Measurements from ENCODE around the gene PGAM5. TPM values are rescaled to one million over a fixed set of nuclear protein-coding genes. Genes with fewer than 3 reads are reported as not detected.
A peak's percentile ranks its signal among the peaks of the same experiment; 100 is the strongest.
"Not testable (repeated sequence)": the region's sequence is repeated elsewhere in the genome, so short reads cannot be mapped to it uniquely, and the experiment has no call there.

The PGAM5 gene
- total and polyA plus RNA-seq, 4 donors = 6.6 to 17.3 (median 10.3) TPM

GRCh38 chr12:132685400-132685799 lies 25.2 kb upstream of the PGAM5 start:
- H3K9me3 ChIP-seq (ENCODE audit: control insufficient read depth, low read length) = no peaks in the 10 kb centered on the region

GRCh38 chr12:132686825-132687210 lies 23.8 kb upstream of the PGAM5 start:
- ATAC-seq (ENCODE audit: low FRiP score) (peak; percentile 12), DNase-seq (no peak)
- no peaks in the 10 kb centered on the region for H3K27me3 ChIP-seq (ENCODE audit: control insufficient read depth in 1 of 2, insufficient read depth in 2 of 2, low read length in 1 of 2)
- peak overlapping the region; percentile 55 to 98 for H3K4me3 ChIP-seq (ENCODE audit: low read length in 2 of 2)
- intact Hi-C loops (cut with DNase I) = loop anchor here in 1 of 2 donors (2.0 kb wide), 1 partner anchor 24 kb away; the partner anchor contains the start of gene PGAM5
- H3K9me3 ChIP-seq (ENCODE audit: control insufficient read depth, low read length) = no peaks in the 10 kb centered on the region
- H3K4me1 ChIP-seq (ENCODE audit: control insufficient read depth in 1 of 2, insufficient read depth in 2 of 2, low read length in 2 of 2) = no peaks in the 10 kb centered on the region
- WGBS, 2 donors = 0 to 1% methylated on average over 32 to 55 of the region's 55 CpGs
- H3K36me3 ChIP-seq (ENCODE audit: control insufficient read depth in 1 of 2, insufficient read depth in 2 of 2, low read length in 1 of 2) = no peaks in the 10 kb centered on the region
- peak overlapping the region in 1 of 2 donors; percentile 24 for H3K27ac ChIP-seq (ENCODE audit: low read depth in 1 of 2, low read length in 2 of 2)

More at GRCh38 chr12:132685400-132685799, 25.2 kb upstream of the PGAM5 start:
- H3K4me1 ChIP-seq (ENCODE audit: control insufficient read depth in 1 of 2, insufficient read depth in 2 of 2, low read length in 2 of 2) = no peaks in the 10 kb centered on the region
- DNase-seq (no peak), ATAC-seq (ENCODE audit: low FRiP score) (no peak)
- intact Hi-C loops (cut with DNase I) = no loop called here
- no peak overlapping the region for H3K27ac ChIP-seq (ENCODE audit: low read depth in 1 of 2, low read length in 2 of 2)
- H3K36me3 ChIP-seq (ENCODE audit: control insufficient read depth in 1 of 2, insufficient read depth in 2 of 2, low read length in 1 of 2) = no peaks in the 10 kb centered on the region
- 72 to 81% methylated on average over 5 of the region's 5 CpGs for WGBS, 2 donors
- H3K4me3 ChIP-seq (ENCODE audit: low read length in 2 of 2) = no peak overlapping the region
- H3K27me3 ChIP-seq (ENCODE audit: control insufficient read depth in 1 of 2, insufficient read depth in 2 of 2, low read length in 1 of 2) = no peaks in the 10 kb centered on the region

GRCh38 chr12:132687211-132688164 lies 23.2 kb upstream of the PGAM5 start, which contains the start of the genes POLE and PXMP2:
Gene POLE (minus strand): TSS chr12:132687342. CDS start chr12:132687315, 27 bp downstream.
Gene PXMP2 (plus strand): TSS chr12:132687587. CDS start chr12:132687671, 84 bp downstream.
- WGBS, 2 donors = 0% methylated on average over 101 to 134 of the region's 134 CpGs
- no peaks in the 10 kb centered on the region for H3K36me3 ChIP-seq (ENCODE audit: control insufficient read depth in 1 of 2, insufficient read depth in 2 of 2, low read length in 1 of 2)
- DNase-seq (peak; percentile 97 to 98), ATAC-seq (ENCODE audit: low FRiP score) (peak; percentile 100)
- peak within 1 kb of the TSS; percentile 98 for H3K4me3 ChIP-seq (ENCODE audit: low read length in 2 of 2)
- intact Hi-C loops (cut with DNase I) = loop anchor here in 1 of 2 donors (2.0 kb wide), 1 partner anchor 23 kb away; the partner anchor contains the start of gene PGAM5
- H3K27ac ChIP-seq (ENCODE audit: low read depth in 1 of 2, low read length in 2 of 2) = peak within 1 kb of the TSS in 1 of 2 donors; percentile 24
- no peaks in the 10 kb centered on the region for H3K4me1 ChIP-seq (ENCODE audit: control insufficient read depth in 1 of 2, insufficient read depth in 2 of 2, low read length in 2 of 2)
- no peaks in the 10 kb centered on the region for H3K9me3 ChIP-seq (ENCODE audit: control insufficient read depth, low read length)
- H3K27me3 ChIP-seq (ENCODE audit: control insufficient read depth in 1 of 2, insufficient read depth in 2 of 2, low read length in 1 of 2) = no peaks in the 10 kb centered on the region

- WGBS, 2 donors = 66 to 72% methylated on average over 18 of the region's 18 CpGs
- H3K36me3 ChIP-seq (ENCODE audit: control insufficient read depth in 1 of 2, insufficient read depth in 2 of 2, low read length in 1 of 2) = no peaks in the 10 kb centered on the region
- no peak overlapping the region for H3K27ac ChIP-seq (ENCODE audit: low read depth in 1 of 2, low read length in 2 of 2)
- no peaks in the 10 kb centered on the region for H3K27me3 ChIP-seq (ENCODE audit: control insufficient read depth in 1 of 2, insufficient read depth in 2 of 2, low read length in 1 of 2)
- no peaks in the 10 kb centered on the region for H3K4me1 ChIP-seq (ENCODE audit: control insufficient read depth in 1 of 2, insufficient read depth in 2 of 2, low read length in 2 of 2)
- intact Hi-C loops (cut with DNase I) = no loop called here
- H3K9me3 ChIP-seq (ENCODE audit: control insufficient read depth, low read length) = no peaks in the 10 kb centered on the region
- ATAC-seq (ENCODE audit: low FRiP score) (no peak), DNase-seq (no peak)
- H3K4me3 ChIP-seq (ENCODE audit: low read length in 2 of 2) = no peak overlapping the region
Observed at GRCh38 chr12:132689227-132689626, 21.4 kb upstream of the PGAM5 start.

DNA sequence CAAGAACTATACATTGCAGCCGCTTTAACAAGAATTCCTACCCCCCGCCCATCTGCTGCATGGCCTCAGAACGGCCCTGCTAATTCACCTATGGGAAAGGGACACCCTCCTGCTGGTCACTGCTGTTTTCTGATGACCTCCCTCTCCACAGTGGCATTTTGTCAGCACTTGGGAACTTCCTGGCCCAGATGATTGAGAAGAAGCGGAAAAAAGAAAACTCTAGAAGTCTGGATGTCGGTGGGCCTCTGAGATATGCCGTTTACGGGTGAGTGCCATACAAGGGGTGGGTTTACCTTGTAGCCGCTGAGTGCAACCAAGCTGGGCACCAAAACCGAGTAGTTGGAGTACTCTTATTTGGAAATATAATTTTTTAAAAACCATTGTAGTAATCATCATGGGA lies 20.5 kb upstream of the PGAM5 start:
- Histone ChIP-seq H3K9me3 (ENCODE audit: control insufficient read depth, low read length) (no peaks in the 10 kb centered on the region), H3K27ac (ENCODE audit: low read depth in 1 of 2, low read length in 2 of 2) (no peak overlapping the region), H3K27me3 (ENCODE audit: control insufficient read depth in 1 of 2, insufficient read depth in 2 of 2, low read length in 1 of 2) (no peaks in the 10 kb centered on the region), H3K4me3 (ENCODE audit: low read length in 2 of 2) (no peak overlapping the region), H3K36me3 (ENCODE audit: control insufficient read depth in 1 of 2, insufficient read depth in 2 of 2, low read length in 1 of 2) (no peaks in the 10 kb centered on the region), H3K4me1 (ENCODE audit: control insufficient read depth in 1 of 2, insufficient read depth in 2 of 2, low read length in 2 of 2) (no peaks in the 10 kb centered on the region)
- intact Hi-C loops (cut with DNase I) = no loop called here
- no peak for ATAC-seq (ENCODE audit: low FRiP score)
- no peak for DNase-seq
- WGBS, 2 donors = 95 to 96% methylated on average over 9 of the region's 9 CpGs

DNA sequence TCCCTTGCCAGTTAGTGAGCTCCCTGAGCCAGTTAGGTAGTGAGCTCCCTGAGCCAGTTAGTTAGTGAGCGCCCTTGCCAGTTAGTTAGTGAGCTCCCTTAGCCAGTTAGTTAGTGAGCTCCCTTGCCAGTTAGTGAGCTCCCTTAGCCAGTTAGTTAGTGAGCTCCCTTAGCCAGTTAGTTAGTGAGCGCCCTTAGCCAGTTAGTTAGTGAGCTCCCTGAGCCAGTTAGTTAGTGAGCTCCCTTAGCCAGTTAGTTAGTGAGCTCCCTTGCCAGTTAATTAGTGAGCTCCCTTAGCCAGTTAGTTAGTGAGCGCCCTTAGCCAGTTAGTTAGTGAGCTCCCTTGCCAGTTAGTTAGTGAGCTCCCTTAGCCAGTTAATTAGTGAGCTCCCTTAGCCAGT lies 18.6 kb upstream of the PGAM5 start:
- intact Hi-C loops (cut with DNase I); H3K27me3 ChIP-seq (ENCODE audit: control insufficient read depth in 1 of 2, insufficient read depth in 2 of 2, low read length in 1 of 2); H3K4me3 ChIP-seq (ENCODE audit: low read length in 2 of 2); H3K4me1 ChIP-seq (ENCODE audit: control insufficient read depth in 1 of 2, insufficient read depth in 2 of 2, low read length in 2 of 2); H3K36me3 ChIP-seq (ENCODE audit: control insufficient read depth in 1 of 2, insufficient read depth in 2 of 2, low read length in 1 of 2); DNase-seq; H3K27ac ChIP-seq (ENCODE audit: low read depth in 1 of 2, low read length in 2 of 2); ATAC-seq (ENCODE audit: low FRiP score); H3K9me3 ChIP-seq (ENCODE audit: control insufficient read depth, low read length): not testable (repeated sequence)
- 90 to 100% methylated on average over 3 of the region's 3 CpGs for WGBS, 2 donors

DNA sequence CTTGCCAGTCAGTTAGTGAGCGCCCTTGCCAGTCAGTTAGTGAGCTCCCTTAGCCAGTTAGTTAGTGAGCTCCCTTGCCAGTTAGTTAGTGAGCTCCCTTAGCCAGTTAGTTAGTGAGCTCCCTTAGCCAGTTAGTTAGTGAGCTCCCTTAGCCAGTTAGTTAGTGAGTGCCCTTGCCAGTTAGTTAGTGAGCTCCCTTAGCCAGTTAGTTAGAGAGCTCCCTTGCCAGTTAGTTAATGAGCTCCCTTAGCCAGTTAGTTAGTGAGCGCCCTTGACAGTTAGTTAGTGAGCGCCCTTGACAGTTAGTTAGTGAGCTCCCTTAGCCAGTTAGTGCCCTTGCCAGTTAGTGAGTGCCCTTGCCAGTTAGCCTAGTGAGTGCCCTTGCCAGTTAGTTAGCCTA lies 15.8 kb upstream of the PGAM5 start:
- WGBS, 2 donors = 96 to 97% methylated on average over 3 of the region's 3 CpGs
- H3K36me3 ChIP-seq (ENCODE audit: control insufficient read depth in 1 of 2, insufficient read depth in 2 of 2, low read length in 1 of 2); H3K27ac ChIP-seq (ENCODE audit: low read depth in 1 of 2, low read length in 2 of 2); H3K27me3 ChIP-seq (ENCODE audit: control insufficient read depth in 1 of 2, insufficient read depth in 2 of 2, low read length in 1 of 2); H3K4me3 ChIP-seq (ENCODE audit: low read length in 2 of 2); H3K9me3 ChIP-seq (ENCODE audit: control insufficient read depth, low read length); intact Hi-C loops (cut with DNase I); DNase-seq; H3K4me1 ChIP-seq (ENCODE audit: control insufficient read depth in 1 of 2, insufficient read depth in 2 of 2, low read length in 2 of 2); ATAC-seq (ENCODE audit: low FRiP score): not testable (repeated sequence)

DNA sequence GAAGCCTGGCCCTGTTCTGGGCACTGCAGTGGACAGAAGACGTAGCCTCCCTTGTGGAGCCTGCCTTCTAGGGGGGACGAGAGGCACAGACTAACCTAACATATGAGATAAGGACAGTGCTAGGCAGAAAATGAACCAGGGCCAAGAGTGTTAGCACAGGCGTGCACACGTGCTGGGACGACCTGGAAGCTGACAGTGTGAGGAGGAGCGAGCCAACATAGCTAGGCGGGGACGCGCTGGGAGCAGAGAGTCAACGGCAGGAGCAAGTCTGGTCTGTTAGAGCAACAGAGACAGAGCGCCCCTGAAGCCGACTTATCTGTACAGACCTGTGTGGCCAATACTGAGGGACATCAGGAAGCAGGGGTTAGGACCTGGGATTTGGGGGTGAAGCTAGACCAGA lies 15.2 kb upstream of the PGAM5 start:
- DNase-seq = peak in 1 of 2 donors; percentile 64
- H3K4me3 ChIP-seq (ENCODE audit: low read length in 2 of 2) = no peak overlapping the region
- H3K27me3 ChIP-seq (ENCODE audit: control insufficient read depth in 1 of 2, insufficient read depth in 2 of 2, low read length in 1 of 2) = no peaks in the 10 kb centered on the region
- ATAC-seq (ENCODE audit: low FRiP score) = no peak
- H3K27ac ChIP-seq (ENCODE audit: low read depth in 1 of 2, low read length in 2 of 2) = no peak overlapping the region
- H3K4me1 ChIP-seq (ENCODE audit: control insufficient read depth in 1 of 2, insufficient read depth in 2 of 2, low read length in 2 of 2) = no peaks in the 10 kb centered on the region
- 89 to 95% methylated on average over 12 of the region's 12 CpGs for WGBS, 2 donors
- H3K9me3 ChIP-seq (ENCODE audit: control insufficient read depth, low read length) = no peaks in the 10 kb centered on the region
- no peaks in the 10 kb centered on the region for H3K36me3 ChIP-seq (ENCODE audit: control insufficient read depth in 1 of 2, insufficient read depth in 2 of 2, low read length in 1 of 2)
- intact Hi-C loops (cut with DNase I) = no loop called here
